ENCODE results near the gene YPEL1.

- TF ChIP-seq CTCF (IDR thresholded peaks at IDR 0.05) (no peak), POLR2A (IDR thresholded peaks at IDR 0.05) (no peak)
These were observed 34.8 kb downstream of the YPEL1 start for GRCh38 chr22:21700822-21701221.

Data from body of pancreas (tissue), 4 donors.